ENCODE results near the gene HECW1.
"Not testable (repeated sequence)": the region's sequence is repeated elsewhere in the genome, so short reads cannot be mapped to it uniquely, and the experiment has no call there.

The HECW1 gene

DNA sequence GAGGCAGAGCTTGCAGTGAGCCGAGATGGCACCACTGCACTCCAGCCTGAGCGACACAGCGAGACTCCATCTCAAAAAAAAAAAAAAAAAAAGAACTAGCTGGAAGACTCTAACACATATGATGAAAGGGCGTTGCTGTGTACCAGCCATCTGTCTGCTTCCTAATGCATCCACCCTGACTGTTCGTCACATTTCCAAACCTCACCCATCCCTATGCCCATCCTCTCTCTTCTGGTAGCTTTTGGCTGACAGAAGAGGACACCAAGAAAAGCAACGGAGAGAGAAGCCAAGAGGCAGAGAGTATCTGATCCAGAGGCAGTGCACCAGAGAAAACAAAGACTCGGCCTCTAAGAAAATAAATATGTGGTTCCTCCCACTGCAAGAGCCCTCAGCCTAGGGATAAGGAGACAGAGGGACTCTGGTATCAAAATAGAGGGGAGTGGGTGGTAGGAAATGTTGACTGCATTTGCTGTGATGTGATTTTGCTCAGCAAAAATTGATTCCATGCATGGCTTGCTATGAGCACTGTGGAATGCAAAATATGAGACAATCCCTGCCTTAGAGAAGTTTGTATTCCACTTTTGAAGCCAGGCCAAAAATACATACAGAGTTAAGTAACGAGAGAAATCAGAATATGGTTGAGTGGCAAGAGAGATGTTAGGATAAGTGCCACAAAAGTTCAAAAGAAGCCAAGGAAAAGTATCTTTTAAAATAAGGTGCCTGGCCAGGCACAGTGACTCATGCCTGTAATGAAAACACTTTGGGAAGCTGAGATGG is 369.6 kb downstream of the HECW1 start:
- DNase-seq, result no peak

DNA sequence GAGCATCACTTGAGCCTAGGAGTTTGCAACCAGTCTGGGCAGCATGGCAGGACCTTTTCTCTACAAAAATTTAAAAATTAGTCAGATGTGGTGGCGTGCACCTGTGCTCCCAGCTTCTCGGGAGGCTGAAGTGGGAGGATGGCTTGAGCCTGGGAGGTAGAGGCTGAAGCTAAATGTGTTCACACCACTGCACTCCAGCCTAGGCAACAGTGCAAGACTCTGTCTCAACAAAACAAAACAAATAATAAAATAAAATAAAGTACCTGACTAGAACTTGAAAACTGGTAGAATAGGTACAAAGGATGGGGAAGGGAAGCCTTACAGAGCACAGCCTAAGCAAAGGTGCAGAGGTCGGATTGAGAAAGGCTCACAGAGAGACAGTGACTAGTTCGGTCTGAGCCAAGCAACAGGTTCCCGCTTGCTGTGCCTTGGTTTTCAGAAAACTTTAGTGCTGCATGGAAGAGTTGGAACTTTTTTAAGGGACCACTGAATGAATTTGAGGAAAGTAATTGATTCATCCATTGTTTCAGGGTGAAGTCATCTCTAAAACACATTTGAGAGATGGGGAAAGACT is 370.3 kb downstream of the HECW1 start:
- DNase-seq, result no peak

DNA sequence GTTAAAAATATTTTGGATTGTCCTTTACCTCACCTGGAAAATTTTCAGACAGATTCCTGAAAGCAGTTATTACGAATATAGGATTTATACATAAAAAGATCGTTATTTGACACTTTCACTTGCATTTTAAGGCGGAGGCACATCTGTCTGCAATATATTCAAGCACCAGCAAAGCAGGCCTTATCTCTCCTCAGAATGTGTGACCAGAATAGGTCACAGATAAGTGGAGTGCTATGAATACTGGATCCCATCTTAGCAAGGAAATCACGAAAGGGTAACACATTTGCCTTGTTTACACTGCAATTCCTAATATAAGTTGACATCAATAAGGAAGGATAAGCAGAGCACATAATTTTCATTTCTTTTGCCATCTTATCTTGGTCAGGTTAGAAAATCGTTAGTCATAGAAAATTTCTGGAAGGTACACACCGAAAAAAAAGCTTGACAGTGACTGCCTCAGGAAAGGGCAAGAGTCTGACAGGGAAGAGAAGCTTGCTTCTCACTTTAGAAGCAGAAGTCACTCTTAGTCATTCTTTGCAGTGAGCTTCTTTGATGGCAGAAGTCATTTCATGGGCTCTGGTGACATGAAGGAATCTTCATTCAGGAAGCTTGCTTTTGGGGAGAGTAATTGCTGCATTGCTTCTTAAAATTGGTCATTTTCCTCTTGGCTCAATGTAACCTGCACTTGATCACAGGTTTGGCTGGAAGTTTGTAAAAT is 372.4 kb downstream of the HECW1 start:
- DNase-seq, result no peak

DNA sequence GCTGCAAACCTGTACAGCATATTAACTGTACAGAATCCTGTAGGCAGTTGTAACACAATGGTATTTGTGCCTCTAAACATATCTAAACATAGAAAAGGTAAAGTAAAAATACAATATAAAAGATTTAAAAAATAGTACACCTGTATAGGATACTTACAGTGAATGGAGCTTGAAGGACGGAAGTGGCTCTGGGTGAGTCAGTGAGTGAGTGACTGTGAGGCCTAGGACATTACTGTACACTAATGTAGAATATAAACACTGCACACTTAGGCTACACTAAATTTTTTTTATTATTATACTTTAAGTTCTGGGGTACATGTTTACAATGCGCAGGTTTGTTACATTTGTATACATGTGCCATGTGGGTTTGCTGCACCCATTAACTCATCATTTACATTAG is 373.1 kb downstream of the HECW1 start:
- DNase-seq, result no peak

DNA sequence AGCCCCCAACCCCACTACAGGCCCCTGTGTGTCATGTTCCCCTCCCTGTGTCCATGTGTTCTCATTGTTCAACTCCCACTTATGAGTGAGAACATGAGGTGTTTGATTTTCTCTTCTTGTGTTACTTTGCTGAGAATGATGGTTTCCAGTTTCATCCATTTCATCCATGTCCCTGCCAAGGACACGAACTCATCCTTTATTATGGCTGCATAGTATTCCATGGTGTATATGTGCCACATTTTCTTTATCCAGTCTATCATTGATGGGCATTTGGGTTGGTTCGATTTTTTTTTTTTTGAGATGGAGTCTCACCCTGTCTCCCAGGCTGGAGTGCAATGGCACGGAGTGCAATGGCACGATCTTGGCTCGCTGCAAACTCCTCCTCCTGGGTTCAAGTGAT is 373.6 kb downstream of the HECW1 start:
- not testable (repeated sequence) for DNase-seq

DNA sequence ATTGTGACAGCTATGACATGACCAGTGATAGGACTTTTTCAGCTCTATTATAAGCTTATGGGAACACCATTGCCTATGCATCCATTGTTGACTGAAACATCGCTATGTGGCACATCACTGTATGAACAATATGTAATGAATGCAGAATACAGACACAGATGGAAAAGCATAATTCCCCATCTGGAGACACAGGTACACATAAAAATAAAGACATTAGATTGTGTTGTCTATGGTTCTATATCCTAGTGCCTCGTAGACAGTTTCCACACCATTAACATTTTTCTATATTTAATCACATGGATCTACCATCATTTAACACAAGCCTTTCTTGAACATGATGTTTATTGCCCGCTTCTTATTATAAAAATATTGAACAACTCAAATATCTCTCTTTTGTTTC is 374.2 kb downstream of the HECW1 start:
- DNase-seq, result no peak

DNA sequence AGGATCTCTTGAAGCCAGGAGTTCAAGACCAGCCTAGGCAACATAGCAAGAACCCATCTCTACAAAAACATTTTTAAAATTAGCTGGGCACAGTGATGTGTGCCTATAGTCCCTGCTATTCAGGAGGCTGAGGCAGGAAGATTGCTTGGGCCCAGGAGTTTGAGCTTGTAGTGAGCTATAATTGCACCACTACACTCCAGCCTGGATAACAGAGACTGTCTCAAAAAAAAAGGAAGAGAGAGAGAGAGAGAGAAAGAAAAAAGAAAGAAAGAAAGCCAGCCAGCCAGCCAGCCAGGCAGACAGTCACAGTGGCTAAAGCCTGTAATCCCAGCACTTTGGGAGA is 375.3 kb downstream of the HECW1 start:
- DNase-seq, result no peak

DNA sequence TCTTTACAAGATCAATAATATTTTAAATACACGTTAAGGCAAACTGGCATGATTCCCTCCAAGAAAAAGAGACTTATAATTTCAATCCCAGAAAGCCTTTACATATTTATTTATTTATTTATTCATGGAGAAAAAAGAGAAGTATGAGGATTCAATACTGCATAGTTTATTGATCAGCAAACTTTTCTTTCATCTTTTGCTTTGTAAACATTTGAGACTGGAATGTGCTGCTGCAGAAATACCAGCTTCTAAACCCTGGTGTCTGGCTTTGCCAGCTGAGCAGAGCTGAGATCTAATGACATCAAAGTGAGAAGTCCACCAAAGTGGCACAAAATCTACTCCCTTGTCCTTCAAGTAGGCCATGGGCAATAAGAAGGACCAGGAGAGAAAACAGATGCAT is 376.8 kb downstream of the HECW1 start:
- DNase-seq, result no peak

DNA sequence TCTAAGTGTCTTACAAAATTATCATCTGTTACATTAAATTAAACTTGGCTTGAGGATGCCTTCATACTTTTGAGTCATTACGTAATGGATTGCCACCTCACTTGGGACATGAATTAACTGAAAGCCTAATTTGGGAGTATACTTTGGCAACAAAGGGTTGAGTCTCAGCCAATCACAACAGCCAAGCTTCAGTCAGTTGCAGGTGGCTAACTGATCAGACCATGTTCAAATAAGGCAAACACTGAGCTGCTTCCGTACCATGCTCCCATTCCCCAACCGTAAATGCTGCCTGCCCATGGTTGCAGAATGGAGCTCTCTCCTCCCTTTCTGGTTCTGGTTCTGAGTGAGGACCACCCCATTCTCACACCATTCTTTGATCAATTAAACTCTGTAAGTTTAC is 377.6 kb downstream of the HECW1 start:
- no peak for DNase-seq

DNA sequence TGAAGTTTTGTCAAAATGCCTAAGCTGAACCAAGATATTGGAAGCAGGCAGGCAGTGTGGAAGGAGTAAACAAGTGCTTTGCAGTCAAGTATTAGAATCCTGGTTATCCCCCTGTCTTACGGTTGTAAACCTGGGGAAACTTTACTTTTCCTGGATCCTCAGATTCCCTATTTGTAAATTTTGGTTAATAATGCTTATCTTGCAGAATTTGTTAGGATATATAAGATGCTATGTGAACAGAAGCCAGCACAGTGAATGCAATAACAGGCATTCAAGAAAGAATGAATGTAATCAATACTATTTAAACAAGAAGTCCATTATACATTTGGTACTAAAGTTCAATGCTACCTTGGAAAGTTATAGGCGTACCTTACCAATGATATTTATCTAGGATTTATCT is 378.7 kb downstream of the HECW1 start:
- DNase-seq, result no peak

DNA sequence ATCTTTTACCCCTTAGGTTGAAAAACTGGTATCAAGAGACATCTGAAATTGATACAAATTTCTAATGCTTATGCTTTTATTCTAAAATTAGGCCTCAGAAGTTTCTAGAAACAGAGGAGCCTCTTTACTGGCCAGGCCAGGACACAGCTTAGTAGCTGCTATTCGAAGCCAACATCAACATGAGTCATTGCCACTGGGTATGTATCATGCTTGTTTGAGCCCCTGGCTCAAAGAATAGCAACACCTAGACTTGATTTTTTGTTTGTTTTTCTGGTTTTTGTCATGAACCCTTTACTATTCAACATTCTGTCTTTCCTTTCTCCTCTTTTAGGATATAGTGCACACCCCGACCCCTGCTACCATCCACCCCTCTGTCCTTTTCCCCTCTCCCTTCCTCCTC is 379.5 kb downstream of the HECW1 start:
- no peak for DNase-seq

DNA sequence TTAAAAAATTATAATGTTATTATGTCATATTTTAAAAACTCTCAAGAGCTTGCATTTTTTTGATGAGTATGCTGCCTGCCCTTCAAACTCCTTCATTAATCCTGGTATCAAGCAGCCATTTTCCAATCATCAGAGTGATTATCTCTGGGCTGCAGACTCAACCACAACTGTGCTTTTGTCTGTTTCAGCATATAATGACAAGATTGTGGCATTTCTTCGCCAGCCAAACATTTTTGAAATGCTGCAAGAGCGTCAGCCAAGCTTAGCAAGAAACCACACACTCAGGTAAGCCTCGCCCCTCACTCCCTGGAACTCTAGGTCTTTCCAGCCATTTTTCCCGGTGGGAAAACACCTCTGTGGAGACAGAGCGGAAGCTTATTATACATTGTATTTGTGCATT is 380.4 kb downstream of the HECW1 start:
- DNase-seq, result no peak

DNA sequence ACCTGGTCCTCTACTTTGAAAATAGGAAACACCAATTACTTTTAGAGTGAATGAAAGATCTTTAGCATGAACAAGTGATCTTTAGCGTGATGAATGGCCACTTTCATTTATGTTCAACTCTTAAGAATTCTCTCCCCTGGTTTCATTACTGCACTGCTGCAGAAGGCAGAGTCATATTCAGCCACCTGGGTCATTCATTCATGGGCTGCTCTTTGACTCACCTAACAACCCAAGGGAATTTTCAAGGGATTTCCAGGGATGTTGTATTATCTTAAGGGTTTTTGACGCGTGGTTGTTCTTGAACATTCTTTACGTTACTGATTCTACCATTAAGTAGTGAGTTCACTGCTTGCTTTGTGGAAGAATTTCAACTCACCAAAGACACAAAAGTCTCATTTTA is 383.1 kb downstream of the HECW1 start:
- DNase-seq, result no peak

DNA sequence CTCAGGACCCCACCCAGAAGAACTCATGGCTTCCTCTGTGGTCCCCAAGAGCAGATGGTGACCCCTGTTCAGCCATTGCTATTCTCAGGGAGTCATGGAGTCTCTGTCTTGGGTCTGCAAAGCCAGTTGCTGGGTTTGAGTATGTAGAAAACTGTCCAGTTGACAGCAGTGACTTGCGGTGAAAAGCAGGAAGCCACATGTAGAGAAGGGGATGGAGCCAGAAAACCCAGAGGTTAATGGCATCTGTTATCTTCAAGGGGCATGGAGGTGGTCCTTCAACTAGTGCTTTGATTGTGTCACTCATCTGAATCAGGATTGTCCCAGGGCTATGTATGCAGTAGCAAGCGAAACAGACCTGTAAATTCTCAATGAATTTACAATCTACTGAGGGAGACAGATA is 384.1 kb downstream of the HECW1 start:
- no peak for DNase-seq

DNA sequence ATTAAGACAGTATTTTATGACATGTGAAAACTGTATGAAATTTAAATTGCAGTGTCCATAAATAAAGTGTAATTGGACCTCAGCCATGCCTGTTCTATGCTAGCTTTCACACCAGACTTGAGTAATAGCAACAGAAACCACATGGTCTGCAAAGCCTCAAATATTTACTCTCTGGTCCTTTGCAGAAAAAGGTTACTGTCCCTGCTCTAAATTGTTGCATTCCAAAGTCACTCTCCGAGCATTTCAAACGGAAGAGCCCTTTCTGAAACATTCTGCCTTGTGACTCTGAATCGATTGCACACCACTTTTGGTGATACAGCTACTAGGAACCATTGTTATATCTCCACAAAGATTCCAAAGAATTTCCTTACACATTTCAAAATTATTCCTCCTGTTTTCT is 389.4 kb downstream of the HECW1 start:
- DNase-seq, result no peak

DNA sequence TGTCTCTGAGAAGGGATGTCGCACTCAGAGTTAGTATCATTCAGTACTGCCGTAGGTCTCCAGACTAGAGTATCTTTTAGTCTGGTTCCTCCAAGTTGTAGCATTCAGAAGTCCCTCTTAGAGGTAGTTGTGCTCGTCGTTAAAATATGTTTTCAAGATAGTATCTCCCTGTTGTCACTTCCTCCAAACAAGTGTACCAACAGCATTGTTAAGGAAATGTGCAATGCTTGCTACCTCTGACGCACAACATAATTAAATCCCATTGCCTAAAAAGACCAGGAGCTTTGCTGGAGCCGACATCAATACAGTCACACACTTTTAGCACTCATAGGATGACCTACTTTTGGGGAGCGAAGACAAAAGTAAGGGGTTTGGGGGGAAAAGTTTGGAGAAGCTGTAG is 390.5 kb downstream of the HECW1 start:
- DNase-seq, result no peak

DNA sequence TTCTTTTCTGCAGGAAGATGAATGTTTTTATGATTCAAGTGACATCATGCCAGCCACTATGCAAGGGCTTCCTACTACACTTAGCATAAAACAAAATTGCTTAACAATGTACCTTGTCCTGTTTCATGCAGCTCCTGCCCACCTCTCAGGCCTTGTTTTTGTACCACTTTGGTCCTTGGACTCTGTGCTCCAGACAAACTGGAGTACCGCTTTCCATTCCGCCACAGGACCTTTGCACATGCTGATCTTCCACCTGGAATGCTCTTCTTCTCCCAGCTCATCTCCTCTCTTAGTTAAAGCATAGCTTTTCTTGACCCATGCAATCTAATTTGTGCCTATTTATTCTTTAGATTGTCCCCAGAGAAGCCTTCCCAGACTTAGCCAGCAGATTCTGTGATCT is 393.0 kb downstream of the HECW1 start:
- no peak for DNase-seq

DNA sequence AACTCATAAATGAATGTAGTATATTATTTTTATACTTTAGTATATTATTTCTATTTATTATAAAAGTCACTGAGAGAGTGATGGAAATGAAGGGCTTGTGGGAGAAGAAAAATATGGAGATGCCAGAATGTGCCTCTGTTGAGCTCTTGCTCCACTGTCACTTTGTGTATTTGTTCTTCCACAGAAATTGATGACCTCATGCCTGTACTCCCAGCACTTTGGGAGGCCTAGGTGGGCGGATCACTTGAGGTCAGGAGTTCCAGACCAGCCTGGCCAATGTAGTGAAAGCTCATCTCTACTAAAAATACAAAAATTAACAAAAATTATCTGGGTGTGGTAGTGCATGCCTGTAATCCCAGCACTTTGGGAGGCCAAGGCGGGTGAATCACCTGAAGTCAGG is 394.0 kb downstream of the HECW1 start:
- DNase-seq, result no peak

DNA sequence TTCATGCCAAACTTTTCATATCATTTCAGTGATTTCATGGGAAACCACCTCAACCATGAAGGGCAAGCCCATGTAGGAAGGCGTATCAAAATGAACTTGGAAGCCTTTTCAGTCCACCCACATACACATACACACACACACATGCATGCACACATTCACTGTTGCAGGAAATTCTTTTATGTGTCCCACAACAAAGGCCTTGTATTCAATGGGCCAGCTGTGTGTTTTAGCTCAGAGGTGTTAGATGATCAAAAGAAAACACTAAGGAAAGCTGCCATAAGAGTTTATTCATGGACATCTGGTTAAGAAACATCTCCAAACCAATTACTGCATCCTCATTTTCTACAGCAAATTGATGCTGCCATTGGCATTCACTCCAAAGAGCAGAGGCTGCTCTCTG is 396.0 kb downstream of the HECW1 start:
- DNase-seq, result no peak

DNA sequence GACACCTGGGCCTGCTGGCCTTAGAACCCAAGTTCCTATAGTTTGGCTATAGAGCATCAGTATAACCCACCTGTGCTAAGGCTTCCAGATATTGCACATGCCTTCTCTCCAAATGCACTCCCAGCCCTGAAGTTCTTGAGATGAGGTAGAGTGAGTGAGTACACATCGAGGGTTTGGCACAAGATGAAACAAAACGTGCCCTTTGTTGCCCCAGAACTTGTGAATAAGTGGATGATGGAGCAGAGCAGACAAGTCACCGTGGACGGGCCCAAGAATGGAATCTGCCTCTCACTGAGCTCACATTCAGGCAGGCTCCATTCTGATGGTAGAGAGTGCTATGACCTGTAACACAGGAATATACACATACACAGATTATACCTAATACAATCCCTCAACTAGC is 397.5 kb downstream of the HECW1 start:
- DNase-seq, result no peak

DNA sequence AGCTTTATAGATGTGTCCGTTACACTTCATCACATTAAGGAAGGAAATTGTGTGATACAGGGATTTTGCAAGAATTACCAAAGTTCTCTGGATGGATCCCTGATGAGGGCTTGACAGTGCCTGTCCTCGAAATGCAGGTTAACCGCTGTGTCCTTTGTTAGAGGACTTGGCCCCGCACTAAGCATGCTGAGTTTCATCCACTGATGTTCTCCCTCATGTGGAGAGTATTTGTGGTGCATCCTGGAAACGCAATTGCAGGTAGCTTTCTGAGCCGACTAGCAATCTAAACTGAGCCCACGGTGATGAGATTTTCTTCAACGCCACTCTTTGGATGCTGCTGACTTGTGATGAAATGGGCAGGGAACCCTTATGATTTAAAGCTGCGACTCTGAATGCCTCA is 398.6 kb downstream of the HECW1 start:
- no peak for DNase-seq

DNA sequence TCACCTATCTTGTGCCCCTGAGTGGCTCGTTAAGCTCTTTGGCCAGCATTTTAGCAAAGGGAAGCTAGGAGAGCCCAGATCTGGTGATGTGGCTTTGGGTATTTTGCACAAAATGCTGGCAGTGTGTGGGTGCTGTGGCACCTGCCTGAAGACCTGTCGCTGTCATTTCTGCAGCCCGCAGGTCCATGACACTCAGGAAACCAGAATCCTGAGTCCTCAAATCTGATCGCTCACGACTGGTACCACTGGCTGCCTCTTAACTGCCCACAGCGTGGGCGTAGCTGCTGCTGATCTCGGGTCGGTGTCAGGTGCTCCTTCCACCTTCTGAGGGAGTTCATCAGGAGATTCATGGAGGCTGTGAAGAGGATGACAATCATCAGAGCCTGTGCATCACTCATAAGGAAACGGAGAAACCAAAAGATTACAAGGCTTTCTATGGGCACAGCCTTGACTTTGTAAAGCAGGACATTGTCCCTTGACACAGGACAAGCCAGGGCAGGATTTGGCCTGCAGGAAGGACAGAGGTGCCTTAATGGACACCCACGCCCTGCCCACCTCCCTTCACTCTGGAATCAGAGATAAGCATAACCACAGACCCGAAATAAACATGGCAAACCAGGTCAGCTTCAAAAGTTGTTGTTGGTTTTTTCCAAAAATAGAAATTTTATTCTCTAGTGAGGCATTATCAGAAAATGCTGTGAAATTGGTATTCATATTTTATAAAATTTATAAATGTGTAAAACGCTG is 399.5 kb downstream of the HECW1 start:
- no peak for DNase-seq

DNA sequence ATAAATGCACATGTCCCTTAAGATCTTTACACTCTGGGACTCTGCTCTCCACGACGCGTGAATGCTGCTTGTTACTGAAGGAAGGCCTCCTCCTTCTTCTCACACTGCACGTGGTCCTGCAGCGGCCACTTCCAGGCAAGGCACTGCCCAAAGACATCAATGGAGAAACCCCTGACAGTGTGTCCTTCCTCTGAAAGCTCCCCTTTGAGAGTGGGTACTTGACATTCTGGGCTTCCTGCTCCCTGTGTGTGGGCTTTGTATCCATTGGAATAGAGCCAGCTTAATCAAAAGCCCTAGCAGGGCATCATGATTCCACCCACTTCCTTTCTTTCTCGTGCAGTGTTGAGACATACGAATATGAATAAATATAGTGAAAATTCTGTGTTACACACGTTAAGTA is 400.8 kb downstream of the HECW1 start:
- DNase-seq, result no peak
